DOHH2 (cell line): ENCODE data around the gene YES1.

ENCODE experiments used
- H3F3A ChIP-seq: fragments of 200-600 bp; sonication (generic), shearing (Covaris generic); 2 replicates; pipeline ENCODE4 v1.6.0; 2016; ENCODE audit warnings: antibody characterized with exemption, mild to moderate bottlenecking; ENCODE audit not compliant: control insufficient read depth, insufficient read depth
- H3K27ac ChIP-seq: fragments of 200-600 bp; sonication (generic); 2 replicates; pipeline ENCODE4 v1.5.1; 2014; ENCODE audit warnings: low read depth, mild to moderate bottlenecking, low read length, moderate library complexity
- H3K27me3 ChIP-seq: fragments of 200-600 bp; sonication (generic); 2 replicates; pipeline ENCODE4 v1.6.1; 2014; ENCODE audit warnings: mild to moderate bottlenecking, low read length, mixed read lengths; ENCODE audit not compliant: control insufficient read depth
- H3K36me3 ChIP-seq: fragments of 200-600 bp; sonication (generic); 2 replicates; pipeline ENCODE4 v1.6.1; 2014; ENCODE audit warnings: mild to moderate bottlenecking, low read length, moderate library complexity, mixed read lengths; ENCODE audit not compliant: control insufficient read depth
- H3K4me1 ChIP-seq: fragments of 200-600 bp; sonication (generic); 2 replicates; pipeline ENCODE4 v1.6.1; 2014; ENCODE audit warnings: mild to moderate bottlenecking, low read length, mixed read lengths; ENCODE audit not compliant: control insufficient read depth
- H3K4me2 ChIP-seq: fragments of 200-600 bp; sonication (generic); 2 replicates; pipeline ENCODE4 v1.6.0; 2014; ENCODE audit warnings: mild to moderate bottlenecking, low read length, moderate library complexity
- H3K4me3 ChIP-seq: fragments of 200-600 bp; sonication (generic); 2 replicates; pipeline ENCODE4 v1.5.1; 2014; ENCODE audit warnings: mild to moderate bottlenecking, low read length, mixed read lengths
- H3K79me2 ChIP-seq: fragments of 200-600 bp; sonication (generic); 2 replicates; pipeline ENCODE4 v1.6.1; 2014; ENCODE audit warnings: mild to moderate bottlenecking, low read length, mixed read lengths; ENCODE audit not compliant: control insufficient read depth
- H3K9me2 ChIP-seq: fragments of 200-600 bp; sonication (generic); replicated peaks from 2 replicates; pipeline ENCODE4 v1.6.1; 2014; ENCODE audit warnings: mild to moderate bottlenecking, low read length, mixed read lengths; ENCODE audit not compliant: control insufficient read depth
- H3K9me3 ChIP-seq: fragments of 200-600 bp; sonication (generic); 2 replicates; pipeline ENCODE4 v1.6.1; 2014; ENCODE audit warnings: antibody characterized with exemption, low read length, mixed read lengths; ENCODE audit not compliant: control insufficient read depth, insufficient read depth
- H4K20me1 ChIP-seq: fragments of 200-600 bp; sonication (generic); 2 replicates; pipeline ENCODE4 v1.6.0; 2014; ENCODE audit warnings: low read depth, mild to moderate bottlenecking, antibody characterized with exemption, low read length, moderate library complexity; ENCODE audit not compliant: control insufficient read depth, insufficient read depth
- EZH2phosphoT487 ChIP-seq: fragments of 200-600 bp; sonication (generic); IDR thresholded peaks from 2 replicates; pipeline ENCODE4 v1.6.1; 2017; ENCODE audit warnings: borderline replicate concordance, mild to moderate bottlenecking, antibody characterized with exemption, low read length, moderate library complexity, mixed read lengths
- TF ChIP-seq, protein P1 (sequence below): fragments of 200-600 bp; sonication (generic); IDR thresholded peaks from one replicate; pipeline ENCODE4 v1.5.1; 2014; ENCODE audit warnings: antibody characterized with exemption, mild to moderate bottlenecking, low read depth, low read length; ENCODE audit not compliant: poor library complexity, severe bottlenecking

YES1 gene

DNA sequence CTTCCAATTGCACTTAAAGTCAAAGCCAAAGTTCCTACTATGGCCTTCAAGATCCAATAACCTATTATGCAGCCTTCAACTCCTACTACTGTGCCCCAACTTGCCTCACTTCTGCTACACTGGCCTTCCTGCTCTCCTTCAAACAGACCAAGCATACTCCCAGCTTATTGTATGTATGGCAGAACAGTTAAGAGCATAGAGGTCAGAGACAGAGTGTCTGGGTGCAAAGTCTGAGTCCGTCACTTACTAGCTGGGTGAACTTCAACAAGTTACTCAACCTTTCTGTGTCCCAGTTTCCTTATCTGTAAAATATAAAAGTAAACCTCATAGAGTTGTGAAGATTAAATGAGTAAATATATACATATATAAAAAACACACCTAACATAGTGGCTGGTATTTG, 37.2 kb downstream of the YES1 start:
- Histone ChIP-seq H3K4me1 (no peaks in the 10 kb centered on the region), H3K79me2 (no peaks in the 10 kb centered on the region), H3K4me3 (no peak overlapping the region), H3K27me3 (peaks cover 2% of the 10 kb centered on the region; the same call in 1 of the 2 replicates), H3K9me3 (no peaks in the 10 kb centered on the region), H3K9me2 (no peaks in the 10 kb centered on the region), H4K20me1 (no peaks in the 10 kb centered on the region), H3K36me3 (no peaks in the 10 kb centered on the region), H3F3A (no peaks in the 10 kb centered on the region), H3K27ac (no peak overlapping the region), H3K4me2 (no peak overlapping the region)
- TF ChIP-seq EZH2phosphoT487: no peak
- TF ChIP-seq, protein P1, sequence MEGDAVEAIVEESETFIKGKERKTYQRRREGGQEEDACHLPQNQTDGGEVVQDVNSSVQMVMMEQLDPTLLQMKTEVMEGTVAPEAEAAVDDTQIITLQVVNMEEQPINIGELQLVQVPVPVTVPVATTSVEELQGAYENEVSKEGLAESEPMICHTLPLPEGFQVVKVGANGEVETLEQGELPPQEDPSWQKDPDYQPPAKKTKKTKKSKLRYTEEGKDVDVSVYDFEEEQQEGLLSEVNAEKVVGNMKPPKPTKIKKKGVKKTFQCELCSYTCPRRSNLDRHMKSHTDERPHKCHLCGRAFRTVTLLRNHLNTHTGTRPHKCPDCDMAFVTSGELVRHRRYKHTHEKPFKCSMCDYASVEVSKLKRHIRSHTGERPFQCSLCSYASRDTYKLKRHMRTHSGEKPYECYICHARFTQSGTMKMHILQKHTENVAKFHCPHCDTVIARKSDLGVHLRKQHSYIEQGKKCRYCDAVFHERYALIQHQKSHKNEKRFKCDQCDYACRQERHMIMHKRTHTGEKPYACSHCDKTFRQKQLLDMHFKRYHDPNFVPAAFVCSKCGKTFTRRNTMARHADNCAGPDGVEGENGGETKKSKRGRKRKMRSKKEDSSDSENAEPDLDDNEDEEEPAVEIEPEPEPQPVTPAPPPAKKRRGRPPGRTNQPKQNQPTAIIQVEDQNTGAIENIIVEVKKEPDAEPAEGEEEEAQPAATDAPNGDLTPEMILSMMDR: no peak

- no peaks in the 10 kb centered on the region for H3K79me2 ChIP-seq
- no peak overlapping the region for H3K27ac ChIP-seq
- no peaks in the 10 kb centered on the region for H3K9me2 ChIP-seq
- no peak for TF ChIP-seq EZH2phosphoT487
- TF ChIP-seq, protein P1: no peak
- no peaks in the 10 kb centered on the region for H3K4me1 ChIP-seq
- no peak overlapping the region for H3K4me3 ChIP-seq
- H3K27me3 ChIP-seq: peaks cover 2% of the 10 kb centered on the region; the same call in 1 of the 2 replicates
- no peaks in the 10 kb centered on the region for H3K36me3 ChIP-seq
- H4K20me1 ChIP-seq: no peaks in the 10 kb centered on the region
- H3K9me3 ChIP-seq: no peaks in the 10 kb centered on the region
- no peaks in the 10 kb centered on the region for H3F3A ChIP-seq
- H3K4me2 ChIP-seq: no peak overlapping the region
Observed at GRCh38 chr18:773980-774624, 37.9 kb downstream of the YES1 start.

GRCh38 chr18:770583-770961, 41.5 kb downstream of the YES1 start:
- Histone ChIP-seq H4K20me1 (no peaks in the 10 kb centered on the region), H3K4me3 (no peak overlapping the region), H3K36me3 (no peaks in the 10 kb centered on the region), H3K9me2 (no peaks in the 10 kb centered on the region), H3K9me3 (no peaks in the 10 kb centered on the region), H3K27ac (no peak overlapping the region), H3K4me2 (no peak overlapping the region), H3K27me3 (no peaks in the 10 kb centered on the region; the same call in 1 of the 2 replicates), H3K4me1 (no peaks in the 10 kb centered on the region), H3K79me2 (no peaks in the 10 kb centered on the region), H3F3A (no peaks in the 10 kb centered on the region)
- TF ChIP-seq, protein P1: no peak
- TF ChIP-seq EZH2phosphoT487: no peak
